GM11168 (cell line): Measurements from ENCODE around the gene CCL19.
"Not testable (repeated sequence)": the region's sequence is repeated elsewhere in the genome, so short reads cannot be mapped to it uniquely, and the experiment has no call there.

Experiments
- in situ Hi-C: fragments of 300-500 bp; cut with MboI; formaldehyde crosslinking; loops from one replicate; pipeline ENCODE4 v1.12.0; 2022; ENCODE audit warnings: low sequenced_read_pairs; ENCODE audit not compliant: unreplicated experiment

CCL19 gene

DNA sequence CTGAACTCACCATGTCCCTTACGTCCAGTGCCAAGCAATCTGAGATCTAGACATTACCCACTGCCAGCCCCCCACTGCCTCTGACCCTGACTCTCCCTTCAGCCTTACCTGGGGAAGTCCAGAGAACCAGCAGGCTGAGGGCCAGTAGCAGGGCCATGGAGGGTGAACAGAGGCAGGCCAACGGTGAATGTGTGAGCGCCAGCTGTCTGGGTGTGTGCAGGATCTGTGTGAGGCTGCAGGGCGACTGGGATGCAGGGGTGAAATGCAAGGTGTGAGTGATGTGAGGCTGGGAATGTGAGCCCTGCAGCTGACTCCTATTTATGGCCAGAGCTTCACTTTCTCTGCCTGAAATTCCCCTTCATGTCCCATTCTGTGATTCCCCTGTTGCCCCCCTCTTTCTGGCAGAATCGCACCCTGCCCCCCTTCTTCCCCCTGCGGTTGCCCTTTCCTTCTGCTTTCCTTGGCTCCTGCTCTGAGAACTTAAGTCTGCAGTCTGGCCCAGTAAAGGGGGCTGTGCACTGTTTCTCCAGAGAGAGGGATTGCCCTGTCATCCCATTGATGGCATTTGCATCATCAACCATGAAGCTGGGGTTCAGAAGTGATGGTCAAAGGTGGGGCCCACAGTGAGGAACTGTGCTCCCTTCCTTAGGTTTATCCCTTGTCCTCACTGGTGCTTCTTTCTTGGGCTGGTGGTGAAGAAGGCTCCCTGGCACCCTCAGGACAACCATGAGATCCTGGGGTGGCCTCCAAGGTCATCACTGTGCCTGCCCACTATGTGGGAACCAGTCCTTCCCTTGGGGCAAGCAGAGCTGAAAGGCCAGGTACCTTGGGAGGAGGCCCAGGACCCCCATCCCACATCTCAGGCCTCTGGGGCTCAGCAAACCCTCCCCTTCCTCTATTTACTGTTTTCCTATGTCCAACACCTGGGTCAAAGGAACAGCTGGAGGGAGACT, at the start of gene CCL19:
TSS of gene CCL19 (minus strand) at position 294 of the 953 bp plus-strand sequence. CDS start at position 157, 137 bp downstream.
- in situ Hi-C loops: no loop called here

DNA sequence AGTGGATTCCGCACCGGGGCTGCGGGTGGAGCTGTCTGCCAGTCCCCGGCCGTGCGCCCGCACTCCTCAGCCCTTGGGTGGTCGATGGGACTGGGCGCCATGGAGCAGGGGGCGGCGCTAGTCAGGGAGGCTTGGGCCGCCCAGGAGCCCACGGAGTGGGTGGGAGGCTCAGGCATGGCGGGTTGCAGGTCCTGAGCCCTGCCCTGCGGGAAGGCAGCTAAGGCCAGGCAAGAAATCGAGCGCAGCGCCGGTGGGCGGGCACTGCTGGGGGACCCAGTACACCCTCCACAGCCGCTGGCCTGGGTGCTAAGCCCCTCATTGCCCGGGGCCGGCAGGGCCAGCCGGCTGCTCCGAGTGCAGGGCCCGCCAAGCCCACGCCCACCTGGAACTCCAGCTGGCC, 49.1 kb upstream of the CCL19 start:
- in situ Hi-C loops: not testable (repeated sequence)

GRCh38 chr9:34737677-34738260, 46.7 kb upstream of the CCL19 start:
- in situ Hi-C loops: no loop called here

- in situ Hi-C loops: no loop called here
Measured at GRCh38 chr9:34734720-34735119, 43.6 kb upstream of the CCL19 start.

GRCh38 chr9:34732886-34733285, 41.8 kb upstream of the CCL19 start:
- in situ Hi-C loops: no loop called here

GRCh38 chr9:34732478-34732877, 41.4 kb upstream of the CCL19 start:
- in situ Hi-C loops: no loop called here

DNA sequence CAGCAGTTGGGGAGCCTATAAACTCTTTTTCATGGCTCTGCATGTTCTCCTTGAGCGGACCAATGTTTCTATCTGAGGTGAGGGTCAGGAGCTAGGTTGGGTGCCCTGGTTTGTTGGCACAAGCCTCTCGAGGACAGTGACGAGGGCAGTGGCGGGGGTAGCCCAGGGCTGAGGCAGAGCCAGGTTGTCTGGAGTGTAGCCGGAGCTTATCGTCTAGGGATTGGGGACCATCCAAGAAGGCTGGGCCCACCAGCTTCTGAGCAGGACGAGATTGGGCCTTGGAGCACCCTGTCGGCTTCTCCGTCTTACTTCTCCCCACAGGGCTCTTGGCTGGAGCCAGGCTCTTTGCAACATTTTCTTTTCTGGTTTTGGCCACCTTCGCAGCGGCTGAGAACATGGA, 32.1 kb upstream of the CCL19 start:
- in situ Hi-C loops: no loop called here

GRCh38 chr9:34719769-34720025, 28.6 kb upstream of the CCL19 start:
- in situ Hi-C loops: not testable (repeated sequence)

GRCh38 chr9:34719021-34719768, 28.1 kb upstream of the CCL19 start:
- in situ Hi-C loops: no loop called here

- in situ Hi-C loops: no loop called here
Measured at GRCh38 chr9:34717996-34718614, 27.0 kb upstream of the CCL19 start.

- in situ Hi-C loops: no loop called here
Measured at GRCh38 chr9:34716711-34717110, 25.6 kb upstream of the CCL19 start.

DNA sequence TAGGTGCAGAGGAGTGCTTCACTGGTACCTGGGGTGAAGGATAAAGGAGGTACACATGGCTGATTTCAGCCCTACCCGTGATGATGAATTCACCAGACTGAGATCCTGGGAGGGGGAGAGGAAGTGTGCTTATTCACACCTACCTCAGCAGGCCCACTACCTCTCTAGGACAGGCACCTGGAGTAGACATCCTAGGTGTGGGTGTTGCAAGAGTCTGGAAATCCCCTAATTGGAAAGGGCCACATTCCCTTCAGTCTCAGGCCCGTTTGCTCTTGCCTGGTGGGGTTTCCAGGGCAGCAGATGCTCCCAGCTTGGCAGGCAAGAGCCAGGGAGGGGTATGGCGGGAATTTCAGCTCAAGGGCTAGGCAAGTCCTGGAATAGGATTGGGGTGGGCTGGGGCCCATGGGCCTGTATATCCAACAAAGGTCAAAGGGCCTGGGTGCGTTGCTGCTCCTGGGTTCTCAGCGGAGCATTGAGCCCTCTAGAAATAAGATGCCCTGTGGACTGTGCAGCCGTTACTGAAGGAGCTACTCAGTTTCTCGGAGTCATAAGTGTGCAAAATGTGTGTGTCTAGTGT, 24.7 kb upstream of the CCL19 start:
- in situ Hi-C loops: no loop called here

- in situ Hi-C loops: no loop called here
Measured at GRCh38 chr9:34714007-34714406, 22.9 kb upstream of the CCL19 start.

DNA sequence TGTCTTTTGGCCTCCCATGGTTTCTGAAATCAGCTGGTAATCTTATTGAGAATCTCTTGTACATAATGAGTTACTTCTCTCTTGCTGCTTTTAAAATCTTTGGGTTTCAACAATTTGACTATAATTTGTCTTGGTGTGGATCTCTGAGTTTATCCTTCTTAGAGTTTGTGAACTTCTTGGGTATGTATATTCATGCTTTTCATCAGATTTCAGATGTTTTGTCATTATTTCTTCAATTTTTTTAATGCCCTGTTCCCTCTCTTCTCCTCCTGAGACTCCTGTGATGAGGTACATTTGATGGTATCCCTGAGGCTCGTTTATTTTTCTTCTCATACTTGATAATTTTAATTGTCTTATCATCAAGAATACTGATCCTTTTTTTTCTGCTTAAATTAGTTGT, 21.1 kb upstream of the CCL19 start:
- in situ Hi-C loops: no loop called here

DNA sequence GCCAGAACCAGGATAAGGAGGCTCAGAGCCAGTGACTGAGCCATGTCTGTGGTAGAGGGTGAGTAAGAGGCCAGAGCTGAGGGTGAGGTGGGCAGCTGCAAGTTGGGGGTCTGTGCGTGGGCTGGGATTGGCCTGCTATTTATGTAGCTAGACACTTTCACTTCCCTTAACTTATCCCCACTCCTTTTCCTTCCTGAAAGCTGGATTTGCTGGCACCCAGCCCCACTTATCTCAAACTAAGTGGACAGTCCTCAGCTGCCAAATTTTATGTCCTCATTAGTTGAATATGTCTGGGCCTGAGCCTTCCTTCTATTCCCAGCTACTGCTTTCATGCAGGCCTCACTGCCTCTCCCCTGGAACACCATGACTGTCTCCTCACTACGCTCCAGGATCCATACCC, 18.9 kb upstream of the CCL19 start, which contains the start of gene CCL21:
TSS of gene CCL21 (minus strand) at position 114 of the 400 bp plus-strand sequence. CDS start at position 44, 70 bp downstream.
- in situ Hi-C loops: no loop called here

- in situ Hi-C loops: no loop called here
Measured at GRCh38 chr9:34709196-34709978, 18.3 kb upstream of the CCL19 start.

DNA sequence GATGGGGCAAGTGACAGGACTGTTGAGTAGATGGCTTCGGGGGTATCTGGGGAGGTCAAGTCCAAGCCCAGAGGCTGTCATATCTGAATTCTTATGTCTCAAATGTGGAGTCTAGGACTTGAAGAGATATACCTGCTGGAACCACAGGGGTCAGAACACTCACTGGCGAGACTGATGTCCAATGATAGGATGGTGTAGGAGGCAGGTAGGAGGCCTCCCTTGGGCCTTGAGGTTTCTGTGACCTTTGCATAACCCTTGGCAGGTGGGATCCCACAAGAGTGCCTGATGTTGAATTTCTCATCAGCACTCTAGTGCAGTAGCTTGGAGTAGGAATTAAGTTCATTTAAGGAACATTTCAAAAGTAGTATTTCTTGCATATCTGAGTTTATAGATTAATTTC, 16.1 kb upstream of the CCL19 start:
- in situ Hi-C loops: no loop called here

DNA sequence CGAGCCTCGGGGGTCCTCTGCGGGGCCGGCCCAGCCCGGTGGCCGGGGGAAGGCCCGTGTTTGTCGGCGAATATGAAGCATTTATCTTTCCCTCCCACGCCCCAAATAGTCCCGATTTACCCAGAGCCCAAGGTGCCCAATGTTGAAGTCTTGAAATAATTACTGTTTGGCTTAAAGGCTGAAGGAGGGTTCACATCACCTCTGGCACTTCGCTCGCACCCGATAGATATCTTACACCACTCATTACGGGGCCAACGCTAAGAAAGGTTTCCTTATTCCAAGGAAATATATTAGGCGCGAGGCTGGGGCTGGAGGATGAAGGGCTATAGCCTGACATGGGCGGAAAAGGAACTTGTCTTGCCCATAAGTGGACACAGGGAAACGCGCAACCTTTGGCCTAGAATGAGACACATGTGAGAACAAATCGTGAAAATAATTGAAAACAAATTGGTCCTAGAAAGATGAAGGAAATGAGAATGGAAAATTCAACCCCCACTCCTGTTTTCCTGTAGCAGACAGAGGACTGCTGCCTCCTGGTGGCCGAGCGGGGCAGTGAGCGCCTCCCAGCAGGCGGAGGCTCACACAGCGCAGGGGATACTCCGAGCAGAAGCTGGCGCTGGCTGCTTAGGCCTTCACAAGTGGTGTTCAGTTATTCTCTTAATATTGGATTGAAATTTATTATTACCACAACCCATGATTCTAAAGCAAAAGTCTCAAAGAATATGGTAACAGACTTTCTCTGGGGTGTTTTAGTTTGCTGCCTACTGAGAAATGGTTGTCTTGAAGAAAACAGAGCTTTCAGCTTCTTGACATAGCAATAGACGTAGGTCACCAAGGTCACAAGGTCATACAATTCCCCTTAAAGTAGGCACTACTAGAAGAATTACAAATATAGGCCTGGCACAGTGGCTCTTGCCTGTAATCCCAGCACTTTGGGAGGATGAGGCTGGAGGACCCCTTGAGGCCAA, 11.0 kb upstream of the CCL19 start:
- in situ Hi-C loops: no loop called here
